K562 (cell line): ENCODE measurements around the gene TMIGD3. TPM values are rescaled to one million over a fixed set of nuclear protein-coding genes. Genes with fewer than 3 reads are reported as not detected.

ENCODE experiments used
- ATAC-seq: fragments of 200-7000 bp; cut with Tn5 transposase; 3 replicates; pipeline ENCODE4 v1.9.1; 2020; ENCODE audit warnings: moderate library complexity
- BruUV-seq: library from RNA; stranded (reverse); fragments of 400-500 nt; replicated peaks from 2 replicates; lab custom pipeline; 2021; lab: Mats Ljungman, UMichigan
- CTCF ChIA-PET: fragments of 300-600 bp; formaldehyde crosslinking; extraction: SDS; loops from one replicate; lab custom pipeline; 2021; ENCODE audit warnings: low intra/inter-chr PET ratio; lab: Yijun Ruan, JAX
- POLR2A ChIA-PET: fragments of 300-600, 350-650 bp; sonication (Branson Sonifier 250); formaldehyde crosslinking; extraction: SDS; loops from one replicate; lab custom pipeline; 2021; ENCODE audit warnings: antibody characterized with exemption, inconsistent platforms; lab: Yijun Ruan, JAX
- DNase-seq, 4 experiments: peaks; one replicate each; pipeline versions ENCODE4 v3.0.0 to v3.0.0-alpha.2; 2011 to 2018; ENCODE audit warnings: low spot score in 3 of 4, mixed read lengths in 3 of 4; ENCODE audit errors: extremely low read depth in 1 of 4
- FAIRE-seq: peaks from 2 replicates; lab custom pipeline; 2011; peaks lifted over from hg19 to GRCh38; lab: Jason Lieb, UNC
- H2AFZ ChIP-seq: 2 replicates; pipeline ENCODE4 v1.6.0; 2011; ENCODE audit warnings: low read depth, low read length, control low read depth, inconsistent platforms
- H3K27ac ChIP-seq: fragments of 200-600 bp; 3 replicates; pipeline ENCODE4 v1.8.0; 2011; ENCODE audit warnings: low read depth, mild to moderate bottlenecking, control low read depth, inconsistent platforms, low read length, moderate library complexity, mixed read lengths; ENCODE audit errors: extremely low read depth
- H3K27me3 ChIP-seq, 2 experiments: fragments of 300-600 bp in 1 of 2; 2 replicates in 1 of 2; 3 replicates in 1 of 2; pipeline versions ENCODE4 v1.6.0 to v1.8.0; 2011; ENCODE audit warnings: inconsistent platforms in 2 of 2, low read length in 2 of 2, mild to moderate bottlenecking in 1 of 2, mixed read lengths in 1 of 2, moderate library complexity in 1 of 2; ENCODE audit not compliant: control insufficient read depth in 2 of 2, insufficient read depth in 2 of 2
- H3K36me3 ChIP-seq: fragments of 300-600 bp; 3 replicates; pipeline ENCODE4 v1.8.0; 2011; ENCODE audit warnings: mild to moderate bottlenecking, low read length, inconsistent platforms; ENCODE audit not compliant: control insufficient read depth, insufficient read depth
- H3K4me1 ChIP-seq, 2 experiments: fragments of 200-600 bp in 1 of 2; replicated peaks in 1 of 2; 2 replicates in 1 of 2; 3 replicates in 1 of 2; pipeline versions ENCODE4 v1.5.1 to v1.8.0; 2011; ENCODE audit warnings: inconsistent platforms in 2 of 2, low read length in 2 of 2, mild to moderate bottlenecking in 1 of 2, mixed read lengths in 1 of 2, moderate library complexity in 1 of 2; ENCODE audit not compliant: control insufficient read depth in 2 of 2, insufficient read depth in 2 of 2
- H3K4me2 ChIP-seq: 2 replicates; pipeline ENCODE4 v1.6.1; 2011; ENCODE audit warnings: low read length, control low read depth, inconsistent platforms, mixed read lengths; ENCODE audit not compliant: insufficient read depth
- H3K4me3 ChIP-seq: fragments of 200-600 bp; sonication (generic), shearing (Covaris generic); 2 replicates; pipeline ENCODE4 v1.5.1; 2016; ENCODE audit warnings: control low read depth, inconsistent platforms
- H3K79me2 ChIP-seq: fragments of 200-600 bp; 3 replicates; pipeline ENCODE4 v1.8.0; 2011; ENCODE audit warnings: low read length, inconsistent platforms; ENCODE audit not compliant: control insufficient read depth, insufficient read depth
- H3K9ac ChIP-seq, 2 experiments: 2 replicates each; pipeline versions ENCODE4 v1.6.0 to v1.6.1; 2011; ENCODE audit warnings: low read depth in 2 of 2, low read length in 2 of 2, control low read depth in 1 of 2, inconsistent platforms in 1 of 2, mild to moderate bottlenecking in 1 of 2, mixed read lengths in 1 of 2; ENCODE audit not compliant: insufficient read depth in 1 of 2
- H3K9me1 ChIP-seq: one replicate; pipeline ENCODE4 v1.6.0; 2011; ENCODE audit warnings: inconsistent platforms, mild to moderate bottlenecking, low read length, moderate library complexity; ENCODE audit not compliant: control insufficient read depth, insufficient read depth
- H3K9me3 ChIP-seq: replicated peaks from 2 replicates; pipeline ENCODE4 v1.5.1; 2011; ENCODE audit warnings: low read depth, low read length, inconsistent platforms; ENCODE audit not compliant: control insufficient read depth, insufficient read depth
- H4K20me1 ChIP-seq: replicated peaks from 2 replicates; pipeline ENCODE4 v1.6.1; 2011; ENCODE audit warnings: low read length, inconsistent platforms, mixed read lengths; ENCODE audit not compliant: control insufficient read depth, insufficient read depth
- ZNF609 ChIP-seq: sonication (generic); formaldehyde crosslinking; IDR thresholded peaks from 2 replicates; pipeline ENCODE4 v1.8.1; 2023; ENCODE audit warnings: missing genetic modification reagents, mild to moderate bottlenecking, borderline replicate concordance
- WGBS: fragments of 100-300 bp; shearing (Covaris generic); methylation state at CpG from one replicate; pipeline ENCODE4 v1.1.6; 2016; ENCODE audit warnings: low coverage, mixed read lengths; ENCODE audit not compliant: insufficient coverage; ENCODE audit errors: missing lambda C conversion rate; 5-methylcytosine and 5-hydroxymethylcytosine counted together
- in situ Hi-C: fragments of 300-500 bp; cut with MboI; formaldehyde crosslinking; loops from 4 replicates; pipeline ENCODE4 v1.15.0; 2018; ENCODE audit warnings: inconsistent platforms, mixed read lengths
- intact Hi-C: fragments of 100-400 bp; cut with micrococcal nuclease; formaldehyde crosslinking; loops from 2 replicates; pipeline ENCODE4 v1.14.2; 2022
- polyA plus RNA-seq, 8 experiments: library from polyadenylated mRNA; depleted of rRNA in 4 of 8; stranded (reverse) in 5 of 8; unstranded in 3 of 8; fragments of >200 nt; fragmentation: Nextera tagmentation in 2 of 8; fragmentation: Illumina TruSeq in 1 of 8; extraction: Ambion mirVana in 2 of 8; extraction: Trizol in 1 of 8; gene quantifications; 2 replicates each; pipeline versions ENCODE4 v1.2.1 to v1.2.3, GENCODE V29; 2011 to 2014; ENCODE audit warnings: inconsistent platforms in 1 of 8, missing spikeins in 1 of 8
- total RNA-seq, 7 experiments: library from RNA; depleted of rRNA in 6 of 7; stranded (reverse); fragments of >200 nt in 6 of 7; fragmentation: Illumina TruSeq in 2 of 7; extraction: Trizol in 2 of 7; gene quantifications; 2 replicates each; pipeline versions ENCODE4 v1.2.1 to v1.2.3, GENCODE V29; 2011 to 2021; ENCODE audit warnings: low replicate concordance in 1 of 7

Gene TMIGD3
- total and polyA plus RNA-seq, 9 of the 15 experiments (the other 6 are each of a cell fraction or from before 2014, with no cell fraction given), result 0.11 to 0.13 (median 0.11) TPM; not detected in 6

GRCh38 chr1:111505641-111506119 is 2.2 kb upstream of the TMIGD3 start:
- 54% methylated on average over 6 of the region's 6 CpGs for WGBS
- H4K20me1 ChIP-seq, result no peaks in the 10 kb centered on the region
- TF ChIP-seq ZNF609 (CRISPR knock-in tag), result no peak
- TF ChIP-seq, all 486 proteins: peak for 0
- CTCF ChIA-PET, result no interaction called here
- Histone ChIP-seq H3K36me3 (no peaks in the 10 kb centered on the region), H3K4me3 (no peak overlapping the region), H3K79me2 (no peaks in the 10 kb centered on the region), H2AFZ (no peak overlapping the region), H3K9ac (no peak overlapping the region; a peak in 1 of 4 replicates), H3K4me2 (no peak overlapping the region), H3K9me1 (no peaks in the 10 kb centered on the region), H3K27me3 (no peaks in the 10 kb centered on the region), H3K27ac (no peak overlapping the region), H3K9me3 (no peaks in the 10 kb centered on the region), H3K4me1 (peaks cover 22 to 24% of the 10 kb centered on the region in 2 experiments)
- DNase-seq (no peak), FAIRE-seq (no peak), ATAC-seq (no peak)
- in situ Hi-C loops, result loop anchor here (5.0 kb wide), 1 partner anchor 152 kb away; no protein-coding TSS in a partner anchor
- intact Hi-C loops, result loop anchor here (5.0 kb wide), 1 partner anchor 262 kb away; no protein-coding TSS in a partner anchor
- BruUV-seq, result no TSS peak
- POLR2A ChIA-PET, result interaction anchor here (3.6 kb wide), 1 partner anchor 8 kb away, joined by 29 read pairs; no protein-coding TSS in a partner anchor
